GM12872 (cell line): ENCODE measurements around the gene CMSS1.

Experiments used
- CTCF ChIP-seq: IDR thresholded peaks from 3 replicates; pipeline ENCODE4 v1.5.1; 2011; ENCODE audit warnings: low read depth, mild to moderate bottlenecking, low read length, moderate library complexity; ENCODE audit not compliant: insufficient read depth

CMSS1 gene

GRCh38 chr3:100170486-100170885 is 352.8 kb downstream of the CMSS1 start:
- TF ChIP-seq CTCF: no peak

- no peak for TF ChIP-seq CTCF
Observed at GRCh38 chr3:100171211-100171914, 353.7 kb downstream of the CMSS1 start.

- TF ChIP-seq CTCF: no peak
Observed at GRCh38 chr3:100173961-100174360, 356.3 kb downstream of the CMSS1 start.

- no peak for TF ChIP-seq CTCF
Observed at GRCh38 chr3:100175637-100176280, 358.1 kb downstream of the CMSS1 start.

GRCh38 chr3:100179692-100180349 is 362.2 kb downstream of the CMSS1 start:
- TF ChIP-seq CTCF: no peak

- TF ChIP-seq CTCF: no peak
Observed at GRCh38 chr3:100183608-100184125, 366.0 kb downstream of the CMSS1 start.

- TF ChIP-seq CTCF: no peak
Observed at GRCh38 chr3:100184948-100185570, 367.4 kb downstream of the CMSS1 start.
